H9 (cell line): ENCODE measurements around the gene KCNJ13. TPM values are rescaled to one million over a fixed set of nuclear protein-coding genes. Genes with fewer than 3 reads are reported as not detected.

Experiments used
- DNase-seq: peaks from one replicate; pipeline ENCODE4 v3.0.0-alpha.2; 2017
- H2AFZ ChIP-seq: one replicate; pipeline ENCODE4 v1.6.1; 2013; ENCODE audit warnings: mild to moderate bottlenecking, low read length, control low read depth, moderate library complexity
- H2AK5ac ChIP-seq: 2 replicates; pipeline ENCODE4 v1.6.1; 2013; ENCODE audit warnings: low read length, control low read depth, mixed read lengths; ENCODE audit not compliant: insufficient read length
- H2BK120ac ChIP-seq: one replicate; pipeline ENCODE4 v1.6.1; 2013; ENCODE audit warnings: low read depth, mild to moderate bottlenecking, low read length, control low read depth, inconsistent platforms; ENCODE audit not compliant: poor library complexity, severe bottlenecking
- H2BK12ac ChIP-seq: 2 replicates; pipeline ENCODE4 v1.6.1; 2013; ENCODE audit warnings: low read length, control low read depth, mixed read lengths, low read depth; ENCODE audit not compliant: insufficient read length
- H2BK15ac ChIP-seq: 2 replicates; pipeline ENCODE4 v1.6.1; 2013; ENCODE audit warnings: low read depth, low read length, control low read depth
- H2BK20ac ChIP-seq: one replicate; pipeline ENCODE4 v1.6.1; 2013; ENCODE audit warnings: low read depth, mild to moderate bottlenecking, low read length, control low read depth, inconsistent platforms; ENCODE audit not compliant: poor library complexity, severe bottlenecking
- H2BK5ac ChIP-seq: 2 replicates; pipeline ENCODE4 v1.6.1; 2013; ENCODE audit warnings: low read length, control low read depth, mixed read lengths; ENCODE audit not compliant: insufficient read length
- H3K14ac ChIP-seq: 2 replicates; pipeline ENCODE4 v1.6.1; 2013; ENCODE audit warnings: low read length, control low read depth; ENCODE audit not compliant: insufficient read depth
- H3K18ac ChIP-seq: 2 replicates; pipeline ENCODE4 v1.6.1; 2013; ENCODE audit warnings: low read depth, mild to moderate bottlenecking, mixed read lengths, low read length, control low read depth; ENCODE audit not compliant: insufficient read length
- H3K23ac ChIP-seq: 2 replicates; pipeline ENCODE4 v1.6.1; 2013; ENCODE audit warnings: low read length, control low read depth, mixed read lengths, low read depth; ENCODE audit not compliant: insufficient read length
- H3K23me2 ChIP-seq: 2 replicates; pipeline ENCODE4 v1.6.1; 2013; ENCODE audit warnings: low read depth, mild to moderate bottlenecking, mixed read lengths, low read length, control low read depth; ENCODE audit not compliant: insufficient read length, poor library complexity, severe bottlenecking
- H3K27ac ChIP-seq: 2 replicates; pipeline ENCODE4 v1.5.1; 2013; ENCODE audit warnings: low read length, control low read depth, mixed read lengths, low read depth; ENCODE audit not compliant: insufficient read length
- H3K27me3 ChIP-seq: 2 replicates; pipeline ENCODE4 v1.6.1; 2013; ENCODE audit warnings: low read length, control low read depth, inconsistent platforms; ENCODE audit not compliant: insufficient read depth
- H3K4ac ChIP-seq: 2 replicates; pipeline ENCODE4 v1.6.1; 2013; ENCODE audit warnings: low read depth, mild to moderate bottlenecking, control low read depth, inconsistent platforms, low read length, moderate library complexity
- H3K4me1 ChIP-seq: 2 replicates; pipeline ENCODE4 v1.6.1; 2013; ENCODE audit warnings: low read length, control low read depth, inconsistent platforms; ENCODE audit not compliant: insufficient read depth
- H3K4me2 ChIP-seq: 2 replicates; pipeline ENCODE4 v1.6.1; 2013; ENCODE audit warnings: low read length, control low read depth, mixed read lengths; ENCODE audit not compliant: insufficient read length, insufficient read depth
- H3K56ac ChIP-seq: 2 replicates; pipeline ENCODE4 v1.6.1; 2013; ENCODE audit warnings: low read depth, mild to moderate bottlenecking, mixed read lengths, low read length, control low read depth; ENCODE audit not compliant: insufficient read length
- H3K79me1 ChIP-seq: 2 replicates; pipeline ENCODE4 v1.6.1; 2013; ENCODE audit warnings: low read depth, mild to moderate bottlenecking, moderate library complexity, low read length, control low read depth, inconsistent platforms; ENCODE audit not compliant: insufficient read depth, poor library complexity, severe bottlenecking
- H3K79me2 ChIP-seq: 2 replicates; pipeline ENCODE4 v1.6.1; 2013; ENCODE audit warnings: low read length, control low read depth, inconsistent platforms; ENCODE audit not compliant: insufficient read depth
- H3K9ac ChIP-seq: 2 replicates; pipeline ENCODE4 v1.6.1; 2013; ENCODE audit warnings: low read length, control low read depth, mixed read lengths; ENCODE audit not compliant: insufficient read length; ENCODE audit errors: extremely low read depth
- H3K9me3 ChIP-seq: one replicate; pipeline ENCODE4 v1.6.1; 2013; ENCODE audit warnings: low read depth, low read length, inconsistent platforms; ENCODE audit not compliant: control insufficient read depth
- H3T11ph ChIP-seq: one replicate; pipeline ENCODE4 v1.6.1; 2013; ENCODE audit warnings: mild to moderate bottlenecking, low read length, control low read depth, inconsistent platforms
- H4K20me1 ChIP-seq: one replicate; pipeline ENCODE4 v1.6.1; 2013; ENCODE audit not compliant: control insufficient read depth, insufficient read length, insufficient read depth
- H4K5ac ChIP-seq: 2 replicates; pipeline ENCODE4 v1.6.1; 2013; ENCODE audit warnings: low read depth, mild to moderate bottlenecking, mixed read lengths, low read length, control low read depth; ENCODE audit not compliant: insufficient read length
- H4K8ac ChIP-seq: replicated peaks from 2 replicates; pipeline ENCODE4 v1.6.1; 2013; ENCODE audit warnings: low read length, control low read depth, mixed read lengths, low read depth; ENCODE audit not compliant: insufficient read length
- H4K91ac ChIP-seq: 2 replicates; pipeline ENCODE4 v1.6.1; 2013; ENCODE audit warnings: low read depth, mild to moderate bottlenecking, moderate library complexity, mixed read lengths, low read length, control low read depth; ENCODE audit not compliant: insufficient read length
- H3K27ac Mint-ChIP-seq, 3 experiments: 2 replicates in 2 of 3; 3 replicates in 1 of 3; pipeline ENCODE4 v1.8.0; 2020 to 2021; ENCODE audit warnings: mixed read lengths in 3 of 3, mild to moderate bottlenecking in 1 of 3, moderate library complexity in 1 of 3
- H3K27me3 Mint-ChIP-seq: 2 replicates; pipeline ENCODE4 v1.8.0; 2021; ENCODE audit warnings: low read depth, mild to moderate bottlenecking, moderate library complexity, mixed read lengths
- H3K36me3 Mint-ChIP-seq, 3 experiments: 2 replicates in 2 of 3; 3 replicates in 1 of 3; pipeline ENCODE4 v1.8.0; 2020 to 2021; ENCODE audit warnings: low read depth in 3 of 3, mixed read lengths in 3 of 3; ENCODE audit not compliant: insufficient read depth in 1 of 3
- H3K4me1 Mint-ChIP-seq, 2 experiments: 2 replicates each; pipeline ENCODE4 v1.8.0; 2020; ENCODE audit warnings: mixed read lengths in 2 of 2
- H3K4me3 Mint-ChIP-seq, 2 experiments: 2 replicates in 1 of 2; 3 replicates in 1 of 2; pipeline ENCODE4 v1.8.0; 2020 to 2021; ENCODE audit warnings: mild to moderate bottlenecking in 2 of 2, mixed read lengths in 2 of 2, moderate library complexity in 1 of 2
- H3K9me3 Mint-ChIP-seq, 2 experiments: 2 replicates in 1 of 2; 3 replicates in 1 of 2; pipeline ENCODE4 v1.8.0; 2020; ENCODE audit warnings: mild to moderate bottlenecking in 2 of 2, mixed read lengths in 2 of 2, moderate library complexity in 1 of 2
- WGBS: extraction: QIAGEN DNeasy Blood & Tissue Kit; methylation state at CpG from one replicate; pipeline ENCODE4 v1.1.7; 2013; ENCODE audit warnings: missing lambda C conversion rate, low lambda C conversion rate, mixed read lengths; ENCODE audit not compliant: insufficient read length; ENCODE audit errors: extremely low coverage; 5-methylcytosine and 5-hydroxymethylcytosine counted together
- total RNA-seq: library from RNA; stranded (reverse); gene quantifications from 2 replicates; pipeline ENCODE4 v1.2.1, GENCODE V29; 2021
- TF ChIP-seq, protein P1 (sequence below): fragments of 200-600 bp; sonication (generic); conservative IDR thresholded peaks from 3 replicates; pipeline ENCODE4 v1.8.0; 2021; ENCODE audit warnings: antibody characterized with exemption, mild to moderate bottlenecking

Gene KCNJ13
- total RNA-seq, 1 experiment from 2014 or later = not detected

DNA sequence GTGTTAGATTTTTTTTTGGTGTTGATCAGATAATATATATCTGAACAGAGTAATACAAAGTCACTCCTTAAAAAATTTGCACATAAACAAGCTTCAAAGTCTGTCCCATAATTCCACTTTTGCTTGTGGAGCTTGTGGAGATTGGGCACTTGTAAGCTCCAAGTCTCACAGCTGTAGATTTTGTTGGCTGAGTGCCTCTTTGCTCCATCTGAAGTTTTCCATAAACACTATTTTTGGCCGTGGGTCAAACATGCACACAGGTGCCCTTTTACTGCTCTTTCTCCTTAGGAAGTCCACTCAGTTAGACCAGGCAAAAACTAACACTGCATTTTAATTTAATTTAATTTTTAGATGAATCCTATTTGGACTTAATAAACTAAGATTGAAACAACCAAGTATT is 3.6 kb upstream of the KCNJ13 start:
- no CpG with 5 or more reads among the region's 1 CpG for WGBS
- H3K4ac ChIP-seq = no peak overlapping the region
- H2BK15ac ChIP-seq = no peak overlapping the region
- H4K5ac ChIP-seq = no peak overlapping the region
- H3K4me2 ChIP-seq = no peak overlapping the region
- no peak overlapping the region for H3T11ph ChIP-seq
- no peak overlapping the region for H3K27ac Mint-ChIP-seq
- H3K56ac ChIP-seq = no peak overlapping the region
- no peaks in the 10 kb centered on the region for H3K4me1 ChIP-seq
- peaks cover 0 to 8% (median 8%) of the 10 kb centered on the region in 3 experiments; a peak in 4 of 7 replicates for H3K36me3 Mint-ChIP-seq
- H3K79me2 ChIP-seq = no peaks in the 10 kb centered on the region
- no peak overlapping the region for H3K23ac ChIP-seq
- no peak overlapping the region for H4K8ac ChIP-seq
- H2AFZ ChIP-seq = no peak overlapping the region
- H3K18ac ChIP-seq = no peak overlapping the region
- no peaks in the 10 kb centered on the region for H3K9me3 ChIP-seq
- H3K27me3 Mint-ChIP-seq = no peaks in the 10 kb centered on the region
- no peaks in the 10 kb centered on the region for H3K23me2 ChIP-seq
- no peaks in the 10 kb centered on the region for H3K27me3 ChIP-seq
- no peak for DNase-seq
- H2BK5ac ChIP-seq = no peak overlapping the region
- no peak overlapping the region for H3K9ac ChIP-seq
- no peaks in the 10 kb centered on the region for H3K9me3 Mint-ChIP-seq
- no peak overlapping the region for H3K4me3 Mint-ChIP-seq
- no peak overlapping the region for H4K91ac ChIP-seq
- peaks cover 6 to 15% of the 10 kb centered on the region in 2 experiments for H3K4me1 Mint-ChIP-seq
- H3K14ac ChIP-seq = no peak overlapping the region
- H2BK120ac ChIP-seq = no peak overlapping the region
- no peaks in the 10 kb centered on the region for H4K20me1 ChIP-seq
- no peak overlapping the region for H2BK12ac ChIP-seq
- H2AK5ac ChIP-seq = no peak overlapping the region
- no peaks in the 10 kb centered on the region for H3K79me1 ChIP-seq
- H2BK20ac ChIP-seq = no peak overlapping the region
- H3K27ac ChIP-seq = no peak overlapping the region
- TF ChIP-seq, protein P1, sequence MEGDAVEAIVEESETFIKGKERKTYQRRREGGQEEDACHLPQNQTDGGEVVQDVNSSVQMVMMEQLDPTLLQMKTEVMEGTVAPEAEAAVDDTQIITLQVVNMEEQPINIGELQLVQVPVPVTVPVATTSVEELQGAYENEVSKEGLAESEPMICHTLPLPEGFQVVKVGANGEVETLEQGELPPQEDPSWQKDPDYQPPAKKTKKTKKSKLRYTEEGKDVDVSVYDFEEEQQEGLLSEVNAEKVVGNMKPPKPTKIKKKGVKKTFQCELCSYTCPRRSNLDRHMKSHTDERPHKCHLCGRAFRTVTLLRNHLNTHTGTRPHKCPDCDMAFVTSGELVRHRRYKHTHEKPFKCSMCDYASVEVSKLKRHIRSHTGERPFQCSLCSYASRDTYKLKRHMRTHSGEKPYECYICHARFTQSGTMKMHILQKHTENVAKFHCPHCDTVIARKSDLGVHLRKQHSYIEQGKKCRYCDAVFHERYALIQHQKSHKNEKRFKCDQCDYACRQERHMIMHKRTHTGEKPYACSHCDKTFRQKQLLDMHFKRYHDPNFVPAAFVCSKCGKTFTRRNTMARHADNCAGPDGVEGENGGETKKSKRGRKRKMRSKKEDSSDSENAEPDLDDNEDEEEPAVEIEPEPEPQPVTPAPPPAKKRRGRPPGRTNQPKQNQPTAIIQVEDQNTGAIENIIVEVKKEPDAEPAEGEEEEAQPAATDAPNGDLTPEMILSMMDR = no peak
